Colonic mucosa (tissue), 4 donors: ENCODE measurements around the gene SCAMP4. TPM values are rescaled to one million over a fixed set of nuclear protein-coding genes. Genes with fewer than 3 reads are reported as not detected.
A peak's percentile ranks its signal among the peaks of the same experiment; 100 is the strongest.
"Not testable (repeated sequence)": the region's sequence is repeated elsewhere in the genome, so short reads cannot be mapped to it uniquely, and the experiment has no call there.

Experiments
- DNase-seq: peaks from one replicate; pipeline ENCODE4 v3.0.0-alpha.2; 2020
- H3K27ac ChIP-seq: fragments of 200-600 bp; one replicate; pipeline ENCODE4 v1.8.0; 2021
- H3K27me3 ChIP-seq: fragments of 200-600 bp; one replicate; pipeline ENCODE4 v1.8.0; 2021
- H3K36me3 ChIP-seq: fragments of 200-600 bp; one replicate; pipeline ENCODE4 v1.8.0; 2021
- H3K4me1 ChIP-seq: fragments of 200-600 bp; one replicate; pipeline ENCODE4 v1.8.0; 2021; ENCODE audit warnings: mild to moderate bottlenecking
- H3K4me3 ChIP-seq: fragments of 200-600 bp; one replicate; pipeline ENCODE4 v1.8.0; 2021
- H3K9ac ChIP-seq, 2 donors: one replicate each; pipeline ENCODE4 v1.7.0; 2013; ENCODE audit warnings: control low read depth in 2 of 2, low read depth in 2 of 2, low read length in 2 of 2
- H3K9me3 ChIP-seq: fragments of 200-600 bp; one replicate; pipeline ENCODE4 v1.8.0; 2021
- intact Hi-C: fragments of 100-400 bp; cut with DNase I; formaldehyde crosslinking; loops from one replicate; pipeline ENCODE4 v1.14.1; 2022
- total RNA-seq, 2 donors: library from RNA; stranded (reverse); fragmentation: NEBNext Ultra II Directional in 1 of 2; extraction: Animal tissue kit (Norgen Biotek cat#: 25700) in 1 of 2; gene quantifications; one replicate each; pipeline ENCODE4 v1.2.1, GENCODE V29; 2021
- TF ChIP-seq, protein P1 (sequence below): fragments of 200-600 bp; IDR thresholded peaks from one replicate; pipeline ENCODE4 v1.8.0; 2022; ENCODE audit warnings: antibody characterized with exemption, mild to moderate bottlenecking
- donor health status: healthy.
- donor health status: DM: no; HTN: no; CAD: no.
- donor health status: DM: no; HTN: no; CAD: no.

SCAMP4 gene
- total RNA-seq, 2 donors from 2014 or later, result 57.4 to 91.8 TPM

DNA sequence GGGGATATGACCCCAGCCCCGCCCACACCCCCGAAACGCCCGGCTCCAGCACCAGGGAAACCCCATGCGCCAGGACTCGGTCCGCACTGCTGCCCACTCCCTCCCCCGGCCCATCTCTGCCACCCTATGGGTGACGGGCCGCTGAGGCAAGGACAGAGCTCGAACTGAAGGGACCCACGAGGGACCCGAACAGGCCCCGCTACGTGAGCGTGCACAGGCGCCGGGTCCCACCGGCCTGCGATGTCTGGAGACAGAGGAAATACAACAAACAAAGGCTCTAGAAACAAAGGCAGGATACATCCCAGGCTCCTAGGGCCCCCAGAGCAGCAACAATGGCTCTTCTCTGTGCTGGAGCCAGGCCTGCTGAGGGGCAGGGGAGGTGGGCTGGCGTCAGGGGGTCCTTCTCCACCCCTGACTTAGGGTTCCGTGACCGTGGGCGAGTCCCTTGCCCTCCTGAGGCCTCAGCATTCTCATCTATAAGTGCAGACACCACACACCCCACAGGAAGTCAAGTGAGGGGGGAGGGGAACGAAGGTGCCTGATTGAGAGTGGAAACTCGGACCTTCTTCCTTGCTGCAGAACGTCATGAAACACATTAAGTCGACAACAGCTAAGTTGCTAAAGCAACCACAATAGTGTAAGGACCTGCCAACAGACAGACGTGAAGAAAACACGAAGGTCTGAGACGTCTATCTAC, 23.0 kb upstream of the SCAMP4 start:
- no peaks in the 10 kb centered on the region for H3K9me3 ChIP-seq
- H3K4me3 ChIP-seq, result no peak overlapping the region
- intact Hi-C loops, result no loop called here
- no peak for DNase-seq
- peak overlapping the region in 1 of 2 donors; percentile 95 for H3K9ac ChIP-seq
- H3K27ac ChIP-seq, result peak overlapping the region; percentile 15
- no peaks in the 10 kb centered on the region for H3K27me3 ChIP-seq
- no peaks in the 10 kb centered on the region for H3K36me3 ChIP-seq
- TF ChIP-seq, protein P1, sequence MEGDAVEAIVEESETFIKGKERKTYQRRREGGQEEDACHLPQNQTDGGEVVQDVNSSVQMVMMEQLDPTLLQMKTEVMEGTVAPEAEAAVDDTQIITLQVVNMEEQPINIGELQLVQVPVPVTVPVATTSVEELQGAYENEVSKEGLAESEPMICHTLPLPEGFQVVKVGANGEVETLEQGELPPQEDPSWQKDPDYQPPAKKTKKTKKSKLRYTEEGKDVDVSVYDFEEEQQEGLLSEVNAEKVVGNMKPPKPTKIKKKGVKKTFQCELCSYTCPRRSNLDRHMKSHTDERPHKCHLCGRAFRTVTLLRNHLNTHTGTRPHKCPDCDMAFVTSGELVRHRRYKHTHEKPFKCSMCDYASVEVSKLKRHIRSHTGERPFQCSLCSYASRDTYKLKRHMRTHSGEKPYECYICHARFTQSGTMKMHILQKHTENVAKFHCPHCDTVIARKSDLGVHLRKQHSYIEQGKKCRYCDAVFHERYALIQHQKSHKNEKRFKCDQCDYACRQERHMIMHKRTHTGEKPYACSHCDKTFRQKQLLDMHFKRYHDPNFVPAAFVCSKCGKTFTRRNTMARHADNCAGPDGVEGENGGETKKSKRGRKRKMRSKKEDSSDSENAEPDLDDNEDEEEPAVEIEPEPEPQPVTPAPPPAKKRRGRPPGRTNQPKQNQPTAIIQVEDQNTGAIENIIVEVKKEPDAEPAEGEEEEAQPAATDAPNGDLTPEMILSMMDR, result no peak
- peaks cover 10% of the 10 kb centered on the region for H3K4me1 ChIP-seq

DNA sequence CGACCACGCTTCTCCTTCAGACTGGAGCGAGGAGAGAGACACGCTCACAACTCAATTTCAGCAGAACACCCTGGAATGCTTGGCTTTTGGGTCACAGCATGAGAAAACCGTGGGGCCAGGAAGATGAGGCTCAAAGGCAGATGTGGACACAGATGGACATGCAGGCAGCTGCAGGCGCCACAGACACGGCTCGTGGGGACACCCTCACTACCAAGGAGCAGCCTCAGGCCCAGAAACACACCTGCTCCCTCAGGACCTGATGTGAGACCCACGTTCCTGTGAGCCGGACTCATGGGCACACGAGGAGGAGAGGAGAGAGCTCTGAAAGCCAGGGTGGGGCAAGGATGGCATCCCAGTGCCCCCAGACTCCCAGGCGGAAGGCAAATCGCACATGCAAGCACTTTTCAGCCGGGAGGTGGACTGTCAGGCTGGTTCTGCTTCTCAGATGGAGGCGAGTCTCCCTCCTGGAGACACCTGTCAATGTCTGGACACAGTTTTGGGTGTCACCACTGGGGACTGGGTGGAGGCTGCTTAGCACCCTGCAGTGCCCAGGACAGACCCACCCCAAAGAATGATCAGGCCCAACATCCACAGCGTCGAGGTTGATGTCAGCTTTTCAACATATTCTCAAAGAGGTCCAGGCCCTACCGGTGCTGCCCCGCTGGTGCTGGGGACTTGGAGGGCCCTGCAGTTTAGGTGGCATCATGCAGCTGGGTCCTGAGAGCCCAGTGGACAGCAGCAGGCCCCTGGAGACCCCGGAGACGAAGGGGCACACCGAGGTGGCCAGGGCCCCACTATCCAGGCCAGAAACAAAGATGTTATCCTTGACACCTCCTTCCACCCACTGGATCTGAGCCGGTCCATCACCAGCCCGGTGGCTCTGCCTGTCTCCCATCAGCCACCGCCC, 22.2 kb upstream of the SCAMP4 start:
- TF ChIP-seq, protein P1, result no peak
- Histone ChIP-seq H3K9ac (peak overlapping the region; percentile 94 to 95), H3K9me3 (no peaks in the 10 kb centered on the region), H3K4me1 (peaks cover 10% of the 10 kb centered on the region), H3K27me3 (no peaks in the 10 kb centered on the region), H3K36me3 (no peaks in the 10 kb centered on the region), H3K4me3 (peak overlapping the region; percentile 95), H3K27ac (peak overlapping the region; percentile 82)
- intact Hi-C loops, result no loop called here
- no peak for DNase-seq

DNA sequence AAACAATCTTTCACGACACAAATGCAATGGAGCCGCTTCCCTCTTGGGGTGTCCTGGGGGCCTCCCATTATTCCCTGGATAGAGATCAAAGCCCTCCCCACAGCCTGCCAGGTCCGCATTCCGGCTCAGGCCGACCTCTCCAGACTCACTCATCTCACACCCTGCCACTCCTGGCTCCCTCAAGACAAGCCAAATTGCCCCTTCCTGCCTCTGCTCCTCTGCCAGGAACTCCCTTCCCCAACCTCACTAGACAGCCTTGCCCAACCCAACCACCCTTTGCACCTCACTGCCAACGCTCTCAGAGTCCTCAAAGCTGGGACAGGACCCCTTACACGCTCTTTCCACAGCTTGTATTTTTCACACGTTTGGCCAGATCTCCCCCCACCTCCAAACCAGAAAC, 21.4 kb upstream of the SCAMP4 start:
- peak overlapping the region; percentile 94 to 95 for H3K9ac ChIP-seq
- no peak for DNase-seq
- no peaks in the 10 kb centered on the region for H3K9me3 ChIP-seq
- peak overlapping the region; percentile 95 for H3K4me3 ChIP-seq
- H3K4me1 ChIP-seq, result peaks cover 10% of the 10 kb centered on the region
- TF ChIP-seq, protein P1, result no peak
- intact Hi-C loops, result no loop called here
- no peaks in the 10 kb centered on the region for H3K27me3 ChIP-seq
- H3K27ac ChIP-seq, result peak overlapping the region; percentile 82
- no peaks in the 10 kb centered on the region for H3K36me3 ChIP-seq

DNA sequence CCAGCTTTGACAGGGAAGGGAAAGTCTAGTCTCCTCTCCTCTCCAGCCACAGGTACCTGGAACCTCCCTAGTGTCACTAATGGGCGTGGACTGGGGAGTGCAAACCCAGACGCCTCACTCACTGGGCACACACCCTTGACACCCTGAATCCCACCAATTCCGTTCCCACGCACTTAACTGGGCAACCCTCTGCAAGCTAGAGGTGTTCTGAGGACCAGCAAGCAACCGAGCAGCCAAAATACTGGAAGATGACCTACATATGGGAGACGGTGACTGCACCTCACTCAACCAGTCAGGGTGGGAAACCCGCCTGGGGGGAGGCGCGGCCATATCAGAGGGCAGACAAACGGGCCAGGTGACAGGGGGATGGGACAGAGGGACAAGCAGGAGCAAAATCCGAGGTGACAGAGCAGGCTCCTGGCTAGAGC, 20.9 kb upstream of the SCAMP4 start:
- H3K4me1 ChIP-seq, result peaks cover 10% of the 10 kb centered on the region

DNA sequence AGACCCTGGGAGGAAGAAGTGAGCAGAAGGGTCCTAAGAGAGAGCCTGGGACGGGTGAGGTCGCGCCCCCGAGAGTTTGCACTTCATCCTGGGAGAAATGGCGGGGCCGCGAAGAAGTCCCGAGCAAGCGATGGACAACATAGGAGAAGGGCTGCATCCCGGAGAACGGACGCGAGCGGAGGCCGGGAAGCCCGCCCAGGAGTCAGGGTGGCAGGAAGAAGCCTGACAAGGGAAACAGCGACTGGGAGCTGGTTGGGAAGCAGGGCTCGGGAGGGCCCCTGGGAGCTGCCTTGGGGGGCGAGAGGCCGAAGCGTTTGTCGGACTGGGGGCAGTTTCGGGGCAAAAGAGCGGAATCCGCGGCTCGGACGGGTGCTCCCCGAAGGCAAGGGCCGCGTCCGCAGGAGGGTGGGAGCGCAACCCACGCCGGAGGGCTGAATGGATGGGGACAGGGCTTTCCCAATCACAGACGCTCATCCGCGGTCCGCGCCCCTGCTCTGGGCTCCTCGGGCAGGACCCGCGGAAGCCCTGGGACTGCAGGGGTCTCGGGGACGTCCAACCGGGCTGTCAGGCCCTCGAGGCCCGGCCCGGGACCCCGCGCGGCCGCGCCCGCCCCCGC, 20.4 kb upstream of the SCAMP4 start:
- no peaks in the 10 kb centered on the region for H3K9me3 ChIP-seq
- H3K4me1 ChIP-seq, result peaks cover 10% of the 10 kb centered on the region
- intact Hi-C loops, result no loop called here
- TF ChIP-seq, protein P1, result no peak
- peak overlapping the region; percentile 95 for H3K4me3 ChIP-seq
- no peak for DNase-seq
- peak overlapping the region; percentile 82 for H3K27ac ChIP-seq
- no peaks in the 10 kb centered on the region for H3K36me3 ChIP-seq
- H3K27me3 ChIP-seq, result no peaks in the 10 kb centered on the region
- H3K9ac ChIP-seq, result peak overlapping the region; percentile 94 to 95

More for the DNA sequence above, 20.9 kb upstream of the SCAMP4 start:
- TF ChIP-seq, protein P1, result no peak
- Histone ChIP-seq H3K9me3 (no peaks in the 10 kb centered on the region), H3K4me3 (peak overlapping the region; percentile 95), H3K36me3 (no peaks in the 10 kb centered on the region), H3K9ac (peak overlapping the region; percentile 94 to 95), H3K27me3 (no peaks in the 10 kb centered on the region), H3K27ac (peak overlapping the region; percentile 82)
- peak; percentile 57 for DNase-seq
- intact Hi-C loops, result no loop called here

DNA sequence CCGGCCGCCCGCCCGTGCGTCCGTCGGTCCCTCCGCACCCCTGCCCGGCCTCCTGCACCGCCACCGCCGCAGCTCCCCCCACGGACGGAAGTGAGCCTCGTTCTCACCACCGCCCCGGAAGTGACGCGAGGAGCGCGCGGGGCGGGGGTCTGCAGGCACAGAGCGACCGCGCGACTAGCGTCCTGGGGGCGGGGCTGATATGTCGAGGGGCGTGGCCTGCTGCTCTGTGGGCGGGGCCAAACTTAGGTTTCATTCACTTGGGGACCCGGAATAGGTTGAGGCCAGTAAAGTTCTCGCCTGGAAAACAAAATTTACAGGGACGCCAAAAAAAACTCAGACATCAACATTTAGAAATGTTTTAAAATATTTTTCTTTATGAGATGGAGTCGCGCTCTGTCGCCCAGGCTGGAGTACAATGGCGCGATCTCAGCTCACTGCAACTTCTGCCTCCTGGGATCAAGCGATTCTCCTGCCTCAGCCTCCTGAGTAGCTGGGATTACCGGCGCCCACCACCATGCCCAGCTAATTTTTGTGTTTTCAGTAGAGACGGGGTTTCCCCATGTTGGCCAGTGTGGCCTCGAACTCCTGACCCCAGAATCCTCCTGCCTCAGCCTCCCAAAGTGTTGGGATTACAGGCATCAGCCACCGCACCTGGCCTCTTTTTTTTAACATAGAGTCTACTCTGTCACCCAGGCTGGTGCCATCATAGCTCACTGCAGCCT, 19.6 kb upstream of the SCAMP4 start, which contains the start of gene ABHD17A:
Gene ABHD17A, minus strand, starts transcription at position 99 of the 722 bp plus-strand sequence. CDS start 3,930 bp downstream, outside the sequence.
- intact Hi-C loops, H3K9me3 ChIP-seq, H3K27me3 ChIP-seq, H3K36me3 ChIP-seq: not testable (repeated sequence)
- Histone ChIP-seq H3K4me3 (peak within 1 kb of the TSS; percentile 95), H3K27ac (peak within 1 kb of the TSS; percentile 82), H3K9ac (peak within 1 kb of the TSS; percentile 94 to 95), H3K4me1 (peaks cover 10% of the 10 kb centered on the region)
- peak; percentile 96 for DNase-seq

DNA sequence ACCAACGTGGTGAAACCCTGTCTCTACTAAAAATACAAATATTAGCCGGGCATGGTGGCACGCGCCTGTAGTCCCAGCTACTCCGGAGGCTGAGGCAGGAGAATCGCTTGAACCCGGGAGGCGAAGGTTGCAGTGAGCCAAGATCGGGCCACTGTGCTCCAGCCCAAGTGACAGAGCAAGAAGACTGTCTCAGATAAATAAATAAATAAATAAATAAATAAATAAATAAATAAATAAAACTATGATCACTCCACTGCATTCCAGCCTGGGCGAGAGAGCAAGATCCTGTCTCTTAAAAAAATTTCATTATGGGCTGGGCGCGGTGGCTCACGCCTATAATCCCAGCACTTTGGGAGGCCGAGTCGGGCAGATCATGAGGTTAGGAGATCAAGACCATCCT, 18.8 kb upstream of the SCAMP4 start:
- H3K9ac ChIP-seq, H3K36me3 ChIP-seq, intact Hi-C loops, H3K27me3 ChIP-seq, H3K4me3 ChIP-seq, DNase-seq, H3K9me3 ChIP-seq, H3K27ac ChIP-seq: not testable (repeated sequence)
- peaks cover 10% of the 10 kb centered on the region for H3K4me1 ChIP-seq
